Erythroblast (primary cell): ENCODE results near the gene MGAT5.

Experiments
- GATA1 ChIP-seq: IDR thresholded peaks from 2 replicates; pipeline ENCODE4 v1.6.1; 2011; ENCODE audit warnings: low read depth, mild to moderate bottlenecking, control low read depth, low read length, moderate library complexity
- POLR2A ChIP-seq: IDR thresholded peaks from 2 replicates; pipeline ENCODE4 v1.6.1; 2011; ENCODE audit warnings: mild to moderate bottlenecking, low read length

- TF ChIP-seq POLR2A (no peak), GATA1 (no peak)
Measured at GRCh38 chr2:134449751-134450513, 196.1 kb downstream of the MGAT5 start.
